Myocyte (in vitro differentiated cells): Measurements from ENCODE around the gene ANKS1A. TPM values are rescaled to one million over a fixed set of nuclear protein-coding genes. Genes with fewer than 3 reads are reported as not detected.
A peak's percentile ranks its signal among the peaks of the same experiment; 100 is the strongest.

Source experiments
- DNase-seq: peaks from one replicate; pipeline ENCODE4 v3.0.0-alpha.2; 2012; ENCODE audit warnings: low read depth
- total RNA-seq: library from RNA; depleted of rRNA; stranded (reverse); fragments of >200 nt; gene quantifications from 2 replicates; pipeline ENCODE4 v1.2.3, GENCODE V29; 2014

Gene ANKS1A
- total RNA-seq, 1 donor from 2014 or later: 70.6 TPM

- no peak for DNase-seq
Measured at GRCh38 chr6:35082733-35083403, 193.8 kb downstream of the ANKS1A start.

GRCh38 chr6:35083507-35083906 is 194.5 kb downstream of the ANKS1A start:
- DNase-seq: no peak

- peak; percentile 44 for DNase-seq
Measured at GRCh38 chr6:35084041-35084491, 195.0 kb downstream of the ANKS1A start.

- peak; percentile 21 for DNase-seq
Measured at GRCh38 chr6:35084511-35085203, 195.6 kb downstream of the ANKS1A start.

GRCh38 chr6:35085359-35086281 is 196.6 kb downstream of the ANKS1A start:
- no peak for DNase-seq

GRCh38 chr6:35086282-35086632 is 197.2 kb downstream of the ANKS1A start:
- no peak for DNase-seq

- no peak for DNase-seq
Measured at GRCh38 chr6:35086636-35087360, 197.7 kb downstream of the ANKS1A start.

- DNase-seq: no peak
Measured at GRCh38 chr6:35087361-35088280, 198.6 kb downstream of the ANKS1A start.

GRCh38 chr6:35088281-35089215 is 199.5 kb downstream of the ANKS1A start:
- DNase-seq: no peak

- DNase-seq: no peak
Measured at GRCh38 chr6:35089216-35089934, 200.3 kb downstream of the ANKS1A start.

- DNase-seq: peak; percentile 67
Measured at GRCh38 chr6:35089935-35090505, 201.0 kb downstream of the ANKS1A start.

GRCh38 chr6:35090734-35091133 is 201.7 kb downstream of the ANKS1A start:
- no peak for DNase-seq

GRCh38 chr6:35091346-35092083 is 202.5 kb downstream of the ANKS1A start:
- DNase-seq: no peak

GRCh38 chr6:35092362-35093117 is 203.5 kb downstream of the ANKS1A start:
- DNase-seq: peak; percentile 60

GRCh38 chr6:35093118-35093445 is 204.0 kb downstream of the ANKS1A start:
- DNase-seq: no peak

- no peak for DNase-seq
Measured at GRCh38 chr6:35093783-35094182, 204.7 kb downstream of the ANKS1A start.

GRCh38 chr6:35094183-35094582 is 205.1 kb downstream of the ANKS1A start:
- no peak for DNase-seq
